Fibroblast of villous mesenchyme (primary cell): ENCODE measurements around the gene RYR1. TPM values are rescaled to one million over a fixed set of nuclear protein-coding genes. Genes with fewer than 3 reads are reported as not detected.

Source experiments
- total RNA-seq: library from RNA; depleted of rRNA; stranded (reverse); fragments of >200 nt; gene quantifications from 2 replicates; pipeline ENCODE4 v1.2.3, GENCODE V29; 2012

RYR1 gene
- total RNA-seq, 1 donor, result under 0.01 TPM

Other genes starting within 250 kb of the RYR1 start
- gene DPF1, start 209.5 kb upstream of the RYR1 start, total RNA-seq, result 1.7 and 3.5 TPM in 2 replicates
- 1.3 and 8.7 TPM in 2 replicates for gene PPP1R14A, start 177.3 kb upstream of the RYR1 start, total RNA-seq
- 3.5 and 5.5 TPM in 2 replicates for gene SPINT2, start 169.1 kb upstream of the RYR1 start, total RNA-seq
- gene C19orf33, start 129.4 kb upstream of the RYR1 start, total RNA-seq, result 1.3 and 3.2 TPM in 2 replicates
- 50.1 and 65.7 TPM in 2 replicates for gene YIF1B, start 117.7 kb upstream of the RYR1 start, total RNA-seq
- 8.6 and 9.3 TPM in 2 replicates for gene KCNK6, start 113.8 kb upstream of the RYR1 start, total RNA-seq
- 1.3 and 1.7 TPM in 2 replicates for gene CATSPERG, start 97.9 kb upstream of the RYR1 start, total RNA-seq
- 277 and 299 TPM in 2 replicates for gene PSMD8, start 59.1 kb upstream of the RYR1 start, total RNA-seq
- gene GGN, start 45.7 kb upstream of the RYR1 start, total RNA-seq, result 0.32 and 0.86 TPM in 2 replicates
- 3.9 TPM in 2 replicates for gene SPRED3, start 45.0 kb upstream of the RYR1 start, total RNA-seq
- 7.8 and 10.3 TPM in 2 replicates for gene FAM98C, start 30.6 kb upstream of the RYR1 start, total RNA-seq
- not detected in 2 replicates for gene RASGRP4, start 7.5 kb upstream of the RYR1 start, total RNA-seq
- 0.32 TPM in 1 of 2 replicates, not detected in the other for gene MAP4K1, start 184.3 kb downstream of the RYR1 start, total RNA-seq
- 152 and 257 TPM in 2 replicates for gene EIF3K, start 185.5 kb downstream of the RYR1 start, total RNA-seq
- gene ACTN4, start 214.0 kb downstream of the RYR1 start, total RNA-seq, result 333 and 456 TPM in 2 replicates